Endothelial cell of umbilical vein (primary cell): Measurements from ENCODE around the gene FAM53A.

ENCODE experiments used
- CTCF ChIP-seq, 2 donors: IDR thresholded peaks; 1 replicate in 1 of 2; 2 replicates in 1 of 2; pipeline ENCODE4 v1.5.1; 2011; ENCODE audit warnings: low read length in 2 of 2, mild to moderate bottlenecking in 2 of 2, moderate library complexity in 2 of 2, control low read depth in 1 of 2, inconsistent platforms in 1 of 2, low read depth in 1 of 2; ENCODE audit not compliant: insufficient read depth in 1 of 2; ENCODE audit errors: extremely low read depth in 1 of 2
- POLR2AphosphoS5 ChIP-seq: IDR thresholded peaks from 2 replicates; pipeline ENCODE4 v1.6.1; 2012; ENCODE audit warnings: low read depth, mild to moderate bottlenecking, control low read depth, low read length, moderate library complexity; ENCODE audit not compliant: insufficient read depth

DNA sequence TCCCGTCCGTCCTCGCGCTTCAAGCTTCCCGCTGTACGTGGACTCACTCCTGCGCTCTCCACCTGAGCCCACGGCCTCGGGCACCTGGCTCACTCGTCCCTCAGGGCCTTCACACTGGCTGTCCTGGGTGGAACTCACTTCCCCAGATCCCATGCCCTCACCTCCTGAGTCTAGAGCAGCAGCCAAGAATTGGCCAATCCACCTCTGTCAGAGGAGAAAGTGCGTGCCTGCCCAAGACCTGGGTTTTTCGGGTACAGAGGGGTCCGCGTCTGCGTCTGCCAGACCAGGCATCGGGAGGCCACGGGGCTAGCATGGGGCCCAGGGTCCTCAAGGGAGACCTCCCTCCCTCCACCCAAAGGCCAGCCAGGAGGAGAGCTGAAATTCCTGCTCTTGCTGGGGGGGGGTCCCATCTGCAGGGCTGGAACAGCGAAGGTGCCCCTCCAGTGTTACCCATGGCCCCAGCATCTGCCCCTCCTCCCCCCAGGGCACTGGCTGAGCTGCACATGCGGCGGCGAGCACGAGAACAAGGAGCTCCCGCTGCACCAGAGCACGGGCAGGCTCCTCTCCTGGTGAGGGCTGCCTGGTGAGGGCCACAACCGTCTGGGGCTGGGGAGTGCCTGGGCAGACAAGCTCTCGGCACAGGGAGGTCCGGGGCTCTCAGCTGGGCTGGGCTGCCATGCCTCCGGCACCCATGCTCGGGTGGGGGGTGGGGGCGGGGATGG, 47.5 kb downstream of the FAM53A start:
- TF ChIP-seq POLR2AphosphoS5 (no peak), CTCF (IDR thresholded peaks at IDR 0.05; ENCODE audit: extremely low read depth in 1 of 2, insufficient read depth in 1 of 2, low read depth in 1 of 2, low read length in 2 of 2) (no peak)
